Activated T-helper 17 cell treated with anti-CD3 and anti-CD28 coated beads, Interleukin-2, amount 50 U/mL, for 72 hours (primary cell): Measurements from ENCODE around the gene GVQW3. TPM values are rescaled to one million over a fixed set of nuclear protein-coding genes. Genes with fewer than 3 reads are reported as not detected.
A peak's percentile ranks its signal among the peaks of the same experiment; 100 is the strongest.

ENCODE experiments used
- ATAC-seq: fragments of 150-1000 bp; cut with Tn5 transposase; replicated peaks from 2 replicates; pipeline ENCODE4 v1.10.0; 2021; ENCODE audit warnings: mild to moderate bottlenecking, moderate library complexity
- H3K27ac Mint-ChIP-seq: one replicate; pipeline ENCODE4 v1.8.0; 2022; ENCODE audit warnings: mixed read lengths
- H3K27me3 Mint-ChIP-seq: one replicate; pipeline ENCODE4 v1.8.0; 2022; ENCODE audit warnings: mixed read lengths
- H3K36me3 Mint-ChIP-seq: one replicate; pipeline ENCODE4 v1.8.0; 2022; ENCODE audit warnings: low read depth, mild to moderate bottlenecking, mixed read lengths
- H3K4me1 Mint-ChIP-seq: one replicate; pipeline ENCODE4 v1.8.0; 2022; ENCODE audit warnings: mixed read lengths
- H3K4me3 Mint-ChIP-seq: one replicate; pipeline ENCODE4 v1.8.0; 2022; ENCODE audit warnings: mild to moderate bottlenecking, mixed read lengths
- H3K9me3 Mint-ChIP-seq: one replicate; pipeline ENCODE4 v1.8.0; 2022; ENCODE audit warnings: mixed read lengths
- total RNA-seq, 2 donors: library from RNA; stranded (reverse); gene quantifications; one replicate each; pipeline ENCODE4 v1.2.3, GENCODE V29; 2022

Gene GVQW3
- total RNA-seq, 2 donors from 2014 or later: 1.6 to 2.5 TPM

- no peak overlapping the region for H3K4me3 Mint-ChIP-seq
- no peak for ATAC-seq
- peaks cover 24% of the 10 kb centered on the region for H3K4me1 Mint-ChIP-seq
- H3K36me3 Mint-ChIP-seq: peaks cover 17% of the 10 kb centered on the region
- no peak overlapping the region for H3K27ac Mint-ChIP-seq
- H3K9me3 Mint-ChIP-seq: no peaks in the 10 kb centered on the region
- no peaks in the 10 kb centered on the region for H3K27me3 Mint-ChIP-seq
These were observed 11.7 kb upstream of the GVQW3 start for GRCh38 chr11:76369406-76369805.

GRCh38 chr11:76371170-76371569 is 10.0 kb upstream of the GVQW3 start:
- Mint-ChIP-seq H3K27ac (peak overlapping the region; percentile 33), H3K4me3 (peak overlapping the region; percentile 49), H3K27me3 (no peaks in the 10 kb centered on the region), H3K36me3 (no peaks in the 10 kb centered on the region), H3K4me1 (peaks cover 17% of the 10 kb centered on the region), H3K9me3 (no peaks in the 10 kb centered on the region)
- peak; percentile 100 for ATAC-seq

DNA sequence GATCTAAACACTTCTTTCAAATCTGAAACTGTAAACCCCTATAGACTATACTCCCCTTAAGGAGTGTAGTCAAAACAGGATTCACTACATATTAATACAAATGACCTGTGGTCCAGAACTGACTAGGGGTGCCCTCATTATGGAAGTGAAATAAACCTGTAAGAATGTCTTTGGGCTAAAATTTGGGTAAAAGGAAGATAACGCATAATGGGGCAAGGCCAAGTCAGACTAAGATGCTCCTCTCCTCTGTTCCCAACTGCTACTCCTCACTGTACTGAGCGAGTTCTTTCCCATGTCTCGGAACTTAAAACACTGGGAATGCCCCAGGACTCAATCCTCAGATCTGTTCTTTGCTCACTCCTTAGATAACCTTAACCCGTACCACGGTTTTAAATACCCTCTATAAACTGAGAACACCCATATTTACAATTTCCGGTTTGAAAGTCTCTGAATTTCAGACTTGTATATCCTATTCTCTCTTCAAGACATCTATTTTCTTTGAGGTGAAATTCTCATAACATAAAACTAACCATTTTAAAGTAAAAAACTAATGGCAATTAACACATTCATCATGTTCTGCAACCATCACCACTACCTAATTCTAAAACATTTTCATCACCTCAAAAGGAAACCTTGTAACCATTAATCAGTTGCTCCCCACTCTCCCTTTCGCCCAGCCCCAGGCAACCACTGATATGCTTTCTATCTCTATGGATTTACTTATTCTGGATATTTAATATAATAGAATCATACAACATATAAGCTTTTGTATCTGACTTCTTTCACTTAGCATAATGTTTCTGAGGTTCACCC is 4.2 kb upstream of the GVQW3 start:
- no peak overlapping the region for H3K27ac Mint-ChIP-seq
- H3K4me1 Mint-ChIP-seq: peaks cover 35% of the 10 kb centered on the region
- H3K4me3 Mint-ChIP-seq: peak overlapping the region; percentile 41
- H3K9me3 Mint-ChIP-seq: no peaks in the 10 kb centered on the region
- H3K27me3 Mint-ChIP-seq: no peaks in the 10 kb centered on the region
- H3K36me3 Mint-ChIP-seq: peaks cover 5% of the 10 kb centered on the region
- peak; percentile 3 for ATAC-seq

- Mint-ChIP-seq H3K27ac (peak overlapping the region; percentile 85), H3K4me3 (peak overlapping the region; percentile 84), H3K27me3 (no peaks in the 10 kb centered on the region), H3K4me1 (peaks cover 42% of the 10 kb centered on the region), H3K9me3 (no peaks in the 10 kb centered on the region), H3K36me3 (peaks cover 5% of the 10 kb centered on the region)
- ATAC-seq: no peak
These were observed 1.3 kb upstream of the GVQW3 start for GRCh38 chr11:76379807-76380158.

DNA sequence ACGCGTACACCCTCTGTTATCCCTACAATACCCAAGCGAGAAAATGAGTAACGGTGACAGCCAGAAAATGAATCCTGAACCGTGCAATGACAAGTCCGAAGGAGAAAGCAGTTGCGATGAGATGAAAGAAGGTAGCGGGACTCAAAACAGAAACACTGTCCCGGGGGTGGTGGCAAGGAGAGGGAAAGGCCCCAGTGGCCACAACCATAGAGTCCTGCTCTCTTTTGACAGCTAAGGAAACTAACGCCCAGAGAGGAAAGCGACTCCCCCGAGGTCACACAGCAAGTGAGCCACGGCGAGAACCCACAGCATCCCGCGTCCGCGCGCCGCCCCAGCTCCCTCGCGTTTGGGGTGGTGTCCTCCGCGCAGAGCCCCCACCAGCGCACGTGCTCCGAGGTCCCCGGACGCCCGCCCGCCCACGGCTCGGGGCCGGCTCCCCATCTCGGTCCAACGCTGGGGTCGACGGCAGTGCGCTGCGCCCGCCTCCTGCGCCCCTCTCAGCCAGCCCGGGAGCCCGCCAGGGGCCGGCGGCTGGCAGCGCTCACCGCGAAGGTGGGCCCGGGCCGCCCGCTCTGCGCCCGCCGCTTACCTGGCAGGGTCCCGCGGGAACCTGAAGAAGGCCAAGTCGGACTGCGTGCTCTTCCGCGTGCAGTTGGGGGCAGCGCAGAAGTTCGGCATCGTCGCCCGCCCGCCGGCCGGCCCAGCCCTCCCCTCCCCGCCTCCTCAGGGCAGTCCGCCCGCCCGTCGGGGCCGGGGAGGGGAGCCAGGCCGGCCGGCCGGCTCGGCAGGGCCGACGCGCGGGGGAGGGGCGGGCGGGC is 755 bp upstream of the GVQW3 start:
- peak overlapping the region; percentile 84 for H3K4me3 Mint-ChIP-seq
- peak overlapping the region; percentile 85 for H3K27ac Mint-ChIP-seq
- H3K9me3 Mint-ChIP-seq: no peaks in the 10 kb centered on the region
- peak; percentile 79 for ATAC-seq
- H3K27me3 Mint-ChIP-seq: no peaks in the 10 kb centered on the region
- peaks cover 42% of the 10 kb centered on the region for H3K4me1 Mint-ChIP-seq
- H3K36me3 Mint-ChIP-seq: peaks cover 5% of the 10 kb centered on the region

GRCh38 chr11:76382209-76382608 is 1.1 kb downstream of the GVQW3 start:
- Mint-ChIP-seq H3K36me3 (peaks cover 5% of the 10 kb centered on the region), H3K9me3 (no peaks in the 10 kb centered on the region), H3K4me1 (peaks cover 34% of the 10 kb centered on the region), H3K27me3 (no peaks in the 10 kb centered on the region), H3K4me3 (peak overlapping the region; percentile 91), H3K27ac (no peak overlapping the region)
- ATAC-seq: no peak

DNA sequence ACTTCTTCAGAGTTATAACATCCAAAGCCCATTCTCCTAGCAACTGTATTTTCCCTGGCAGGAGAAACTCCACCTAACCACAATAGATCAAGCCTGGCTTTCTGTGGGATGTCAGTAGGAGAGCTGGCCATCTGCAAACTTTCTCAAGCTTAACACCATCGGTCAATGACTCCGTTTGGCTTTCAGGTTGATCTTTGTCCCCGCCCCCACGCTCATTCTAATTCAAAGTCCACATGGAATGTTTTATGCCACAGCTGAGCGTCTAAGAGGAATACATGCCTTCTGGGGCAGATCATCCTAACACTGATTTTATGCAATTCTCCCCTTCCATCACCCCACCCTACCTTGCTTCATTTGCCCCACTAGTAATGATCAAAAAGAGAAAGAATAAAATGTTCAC is 4.8 kb downstream of the GVQW3 start:
- peaks cover 13% of the 10 kb centered on the region for H3K4me1 Mint-ChIP-seq
- no peak for ATAC-seq
- H3K4me3 Mint-ChIP-seq: no peak overlapping the region
- no peaks in the 10 kb centered on the region for H3K27me3 Mint-ChIP-seq
- no peak overlapping the region for H3K27ac Mint-ChIP-seq
- no peaks in the 10 kb centered on the region for H3K36me3 Mint-ChIP-seq
- no peaks in the 10 kb centered on the region for H3K9me3 Mint-ChIP-seq

- no peaks in the 10 kb centered on the region for H3K4me1 Mint-ChIP-seq
- H3K4me3 Mint-ChIP-seq: no peak overlapping the region
- no peaks in the 10 kb centered on the region for H3K9me3 Mint-ChIP-seq
- H3K27me3 Mint-ChIP-seq: no peaks in the 10 kb centered on the region
- H3K27ac Mint-ChIP-seq: no peak overlapping the region
- ATAC-seq: no peak
- H3K36me3 Mint-ChIP-seq: no peaks in the 10 kb centered on the region
These were observed 7.3 kb downstream of the GVQW3 start for GRCh38 chr11:76388408-76388807.

- no peak overlapping the region for H3K4me3 Mint-ChIP-seq
- H3K27me3 Mint-ChIP-seq: no peaks in the 10 kb centered on the region
- H3K4me1 Mint-ChIP-seq: no peaks in the 10 kb centered on the region
- no peak for ATAC-seq
- H3K9me3 Mint-ChIP-seq: no peaks in the 10 kb centered on the region
- no peaks in the 10 kb centered on the region for H3K36me3 Mint-ChIP-seq
- no peak overlapping the region for H3K27ac Mint-ChIP-seq
These were observed 9.9 kb downstream of the GVQW3 start for GRCh38 chr11:76391021-76391420.

GRCh38 chr11:76391811-76392475 is 10.8 kb downstream of the GVQW3 start:
- no peaks in the 10 kb centered on the region for H3K36me3 Mint-ChIP-seq
- no peak overlapping the region for H3K4me3 Mint-ChIP-seq
- H3K4me1 Mint-ChIP-seq: no peaks in the 10 kb centered on the region
- no peaks in the 10 kb centered on the region for H3K27me3 Mint-ChIP-seq
- no peak overlapping the region for H3K27ac Mint-ChIP-seq
- no peak for ATAC-seq
- H3K9me3 Mint-ChIP-seq: no peaks in the 10 kb centered on the region

DNA sequence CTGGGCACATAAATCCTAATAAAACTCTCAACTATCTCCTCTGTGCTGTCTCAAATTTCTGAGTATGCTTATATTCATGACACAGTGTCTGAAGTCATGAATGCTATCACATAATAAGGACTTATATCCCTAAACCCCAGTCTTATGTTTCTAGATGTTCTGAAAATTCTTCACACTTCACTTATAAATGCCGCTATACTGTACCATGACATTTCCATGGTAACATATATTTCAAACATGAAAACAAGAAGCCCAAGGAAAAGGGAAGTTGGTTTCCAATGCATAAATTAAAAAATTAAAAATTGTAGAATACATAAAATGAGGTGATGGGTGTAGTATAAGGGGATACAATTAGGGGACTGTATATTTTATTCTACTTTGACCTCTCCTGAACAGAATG is 11.7 kb downstream of the GVQW3 start:
- no peak overlapping the region for H3K4me3 Mint-ChIP-seq
- H3K27ac Mint-ChIP-seq: no peak overlapping the region
- no peaks in the 10 kb centered on the region for H3K9me3 Mint-ChIP-seq
- no peak for ATAC-seq
- H3K4me1 Mint-ChIP-seq: no peaks in the 10 kb centered on the region
- no peaks in the 10 kb centered on the region for H3K27me3 Mint-ChIP-seq
- no peaks in the 10 kb centered on the region for H3K36me3 Mint-ChIP-seq

DNA sequence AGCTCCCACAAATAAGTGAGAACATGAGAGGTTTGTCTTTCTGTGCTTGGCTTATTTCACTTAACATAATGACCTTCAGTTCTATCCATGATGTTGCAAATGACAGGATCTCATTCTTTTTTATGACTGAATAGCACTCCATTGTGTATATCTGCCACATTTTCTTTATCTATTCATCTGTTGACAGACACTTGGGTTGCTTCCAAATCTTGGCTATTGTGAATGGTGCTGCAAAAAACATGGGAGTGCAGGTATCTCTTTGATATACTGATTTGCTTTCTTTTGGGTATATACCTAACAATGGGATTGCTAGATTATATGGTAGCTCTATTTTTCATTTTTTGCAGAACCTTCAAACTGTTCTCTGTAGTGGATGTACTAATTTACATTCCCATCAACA is 13.3 kb downstream of the GVQW3 start:
- ATAC-seq: no peak
- no peak overlapping the region for H3K27ac Mint-ChIP-seq

GRCh38 chr11:76395296-76395695 is 14.2 kb downstream of the GVQW3 start:
- Mint-ChIP-seq H3K4me1 (no peaks in the 10 kb centered on the region), H3K9me3 (no peaks in the 10 kb centered on the region), H3K27ac (no peak overlapping the region), H3K4me3 (no peak overlapping the region), H3K36me3 (no peaks in the 10 kb centered on the region), H3K27me3 (no peaks in the 10 kb centered on the region)
- no peak for ATAC-seq

More for the DNA sequence above, 13.3 kb downstream of the GVQW3 start:
- Mint-ChIP-seq H3K36me3 (no peaks in the 10 kb centered on the region), H3K27me3 (no peaks in the 10 kb centered on the region), H3K4me1 (no peaks in the 10 kb centered on the region), H3K9me3 (no peaks in the 10 kb centered on the region), H3K4me3 (no peak overlapping the region)

DNA sequence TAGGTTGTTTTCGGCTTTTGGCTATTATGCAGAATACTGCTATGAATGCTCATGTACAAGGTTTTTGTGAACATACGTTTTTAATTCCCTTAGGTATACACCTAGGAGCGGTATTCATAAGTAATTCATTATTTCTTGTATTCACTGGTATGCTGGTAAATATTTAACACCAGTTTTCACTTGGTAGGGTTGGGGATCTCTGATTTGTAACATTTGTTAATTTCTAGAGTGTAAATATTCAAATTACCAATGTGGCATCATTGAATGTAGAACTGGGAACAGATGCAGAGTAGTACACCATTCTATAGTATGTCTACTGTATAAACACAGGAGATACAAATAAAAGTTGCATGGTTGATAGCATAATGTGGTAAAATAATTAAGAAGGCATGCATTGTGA is 16.3 kb downstream of the GVQW3 start:
- ATAC-seq: no peak
- H3K27ac Mint-ChIP-seq: no peak overlapping the region
- no peaks in the 10 kb centered on the region for H3K9me3 Mint-ChIP-seq
- no peaks in the 10 kb centered on the region for H3K4me1 Mint-ChIP-seq
- H3K36me3 Mint-ChIP-seq: no peaks in the 10 kb centered on the region
- no peak overlapping the region for H3K4me3 Mint-ChIP-seq
- no peaks in the 10 kb centered on the region for H3K27me3 Mint-ChIP-seq

DNA sequence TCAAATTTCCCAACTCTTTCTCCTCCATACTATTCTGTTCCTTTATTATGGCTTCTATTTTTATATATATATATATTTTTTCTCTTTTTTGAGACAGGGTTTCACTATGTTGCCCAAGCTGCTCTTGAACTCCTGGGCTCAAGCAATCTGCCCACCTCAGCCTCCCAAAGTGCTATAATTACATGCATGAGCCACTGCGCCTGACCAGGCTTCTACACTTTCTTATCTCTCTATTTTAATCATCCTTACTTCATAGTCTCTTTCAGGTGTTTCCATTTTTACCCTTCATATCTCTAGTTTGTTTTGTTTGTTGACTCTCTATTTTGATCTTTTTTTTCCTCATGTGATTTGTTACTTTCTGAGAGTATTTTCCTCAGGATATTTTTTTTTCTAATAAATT is 19.8 kb downstream of the GVQW3 start:
- Mint-ChIP-seq H3K36me3 (no peaks in the 10 kb centered on the region), H3K27ac (no peak overlapping the region), H3K4me1 (no peaks in the 10 kb centered on the region), H3K27me3 (no peaks in the 10 kb centered on the region), H3K9me3 (no peaks in the 10 kb centered on the region), H3K4me3 (no peak overlapping the region)
- no peak for ATAC-seq
